ENCODE data around the gene SCARB1. TPM values are rescaled to one million over a fixed set of nuclear protein-coding genes. Genes with fewer than 3 reads are reported as not detected.
"Not testable (repeated sequence)": the region's sequence is repeated elsewhere in the genome, so short reads cannot be mapped to it uniquely, and the experiment has no call there.

SCARB1 gene
- total and polyA plus RNA-seq, 2 experiments from 2014 or later: 31.0 to 62.5 TPM

DNA sequence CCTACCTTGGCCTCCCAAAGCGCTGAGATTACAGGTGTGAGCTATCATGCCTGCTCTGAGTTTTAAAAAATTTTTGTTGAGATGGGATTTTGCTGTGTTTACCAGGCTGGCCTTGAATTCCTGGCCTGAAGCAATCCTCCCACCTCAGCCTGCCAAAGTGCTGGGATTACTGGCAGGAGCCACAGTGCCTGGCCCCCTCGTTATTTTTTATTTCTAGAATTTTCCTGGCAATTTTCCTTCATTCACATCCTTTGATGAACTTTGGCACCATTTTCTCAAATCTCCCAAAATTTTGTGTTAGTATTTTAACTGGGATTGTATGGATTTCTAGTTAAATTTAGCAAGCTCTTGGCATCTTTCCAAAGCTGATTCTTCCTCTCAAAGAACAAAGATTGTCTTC lies 24.6 kb upstream of the SCARB1 start:
- peaks cover 19% of the 10 kb centered on the region for H3K4me1 Mint-ChIP-seq

DNA sequence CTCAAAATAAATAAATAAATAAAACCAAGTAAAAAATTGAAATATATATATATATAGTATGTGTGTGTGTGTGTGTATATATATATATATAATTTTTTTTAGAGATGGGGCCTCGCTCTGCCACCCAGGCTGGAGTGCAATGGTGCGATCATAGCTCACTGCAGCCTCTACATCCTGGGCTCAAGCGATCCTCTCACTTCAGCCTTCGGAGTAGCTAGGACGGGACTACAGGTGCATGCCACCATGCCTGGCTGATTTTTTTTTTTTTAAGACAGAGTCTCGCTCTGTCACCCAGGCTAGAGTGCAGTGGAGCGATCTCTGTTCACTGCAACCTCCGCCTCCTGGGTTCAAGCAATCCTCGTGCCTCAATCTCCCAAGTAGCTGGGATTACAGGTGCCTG lies 24.1 kb upstream of the SCARB1 start:
- peaks cover 21% of the 10 kb centered on the region for H3K4me1 ChIP-seq (ENCODE audit: insufficient read depth)
- H3K9me3 Mint-ChIP-seq; H3K9me2 ChIP-seq (ENCODE audit: insufficient read depth); H3K36me3 Mint-ChIP-seq (ENCODE audit: low read depth); H3K36me3 ChIP-seq (ENCODE audit: insufficient read depth); H3K27me3 Mint-ChIP-seq (ENCODE audit: insufficient read depth, low read depth, poor library complexity); H4K20me1 ChIP-seq (replicated peaks; ENCODE audit: insufficient read depth); H3K4me3 Mint-ChIP-seq; H2AFZ ChIP-seq; H3K79me2 ChIP-seq (replicated peaks; ENCODE audit: insufficient read depth); H3K27ac ChIP-seq (ENCODE audit: low read depth); H3F3A ChIP-seq (replicated peaks; ENCODE audit: low read depth); H3K27me3 ChIP-seq (ENCODE audit: insufficient read depth); ATAC-seq; H3K4me3 ChIP-seq; DNase-seq (ENCODE audit: low spot score); H3K27ac Mint-ChIP-seq; H3K4me2 ChIP-seq: not testable (repeated sequence)
- H3K4me1 Mint-ChIP-seq: peaks cover 22% of the 10 kb centered on the region

More for the DNA sequence above, 24.6 kb upstream of the SCARB1 start:
- no peaks in the 10 kb centered on the region for H4K20me1 ChIP-seq (replicated peaks; ENCODE audit: insufficient read depth)
- Mint-ChIP-seq H3K27ac (no peak overlapping the region), H3K4me3 (no peak overlapping the region), H3K36me3 (ENCODE audit: low read depth) (no peaks in the 10 kb centered on the region), H3K27me3 (ENCODE audit: insufficient read depth, low read depth, poor library complexity) (no peaks in the 10 kb centered on the region), H3K9me3 (no peaks in the 10 kb centered on the region)
- H3K36me3 ChIP-seq (ENCODE audit: insufficient read depth): no peaks in the 10 kb centered on the region
- TF ChIP-seq, protein P1, sequence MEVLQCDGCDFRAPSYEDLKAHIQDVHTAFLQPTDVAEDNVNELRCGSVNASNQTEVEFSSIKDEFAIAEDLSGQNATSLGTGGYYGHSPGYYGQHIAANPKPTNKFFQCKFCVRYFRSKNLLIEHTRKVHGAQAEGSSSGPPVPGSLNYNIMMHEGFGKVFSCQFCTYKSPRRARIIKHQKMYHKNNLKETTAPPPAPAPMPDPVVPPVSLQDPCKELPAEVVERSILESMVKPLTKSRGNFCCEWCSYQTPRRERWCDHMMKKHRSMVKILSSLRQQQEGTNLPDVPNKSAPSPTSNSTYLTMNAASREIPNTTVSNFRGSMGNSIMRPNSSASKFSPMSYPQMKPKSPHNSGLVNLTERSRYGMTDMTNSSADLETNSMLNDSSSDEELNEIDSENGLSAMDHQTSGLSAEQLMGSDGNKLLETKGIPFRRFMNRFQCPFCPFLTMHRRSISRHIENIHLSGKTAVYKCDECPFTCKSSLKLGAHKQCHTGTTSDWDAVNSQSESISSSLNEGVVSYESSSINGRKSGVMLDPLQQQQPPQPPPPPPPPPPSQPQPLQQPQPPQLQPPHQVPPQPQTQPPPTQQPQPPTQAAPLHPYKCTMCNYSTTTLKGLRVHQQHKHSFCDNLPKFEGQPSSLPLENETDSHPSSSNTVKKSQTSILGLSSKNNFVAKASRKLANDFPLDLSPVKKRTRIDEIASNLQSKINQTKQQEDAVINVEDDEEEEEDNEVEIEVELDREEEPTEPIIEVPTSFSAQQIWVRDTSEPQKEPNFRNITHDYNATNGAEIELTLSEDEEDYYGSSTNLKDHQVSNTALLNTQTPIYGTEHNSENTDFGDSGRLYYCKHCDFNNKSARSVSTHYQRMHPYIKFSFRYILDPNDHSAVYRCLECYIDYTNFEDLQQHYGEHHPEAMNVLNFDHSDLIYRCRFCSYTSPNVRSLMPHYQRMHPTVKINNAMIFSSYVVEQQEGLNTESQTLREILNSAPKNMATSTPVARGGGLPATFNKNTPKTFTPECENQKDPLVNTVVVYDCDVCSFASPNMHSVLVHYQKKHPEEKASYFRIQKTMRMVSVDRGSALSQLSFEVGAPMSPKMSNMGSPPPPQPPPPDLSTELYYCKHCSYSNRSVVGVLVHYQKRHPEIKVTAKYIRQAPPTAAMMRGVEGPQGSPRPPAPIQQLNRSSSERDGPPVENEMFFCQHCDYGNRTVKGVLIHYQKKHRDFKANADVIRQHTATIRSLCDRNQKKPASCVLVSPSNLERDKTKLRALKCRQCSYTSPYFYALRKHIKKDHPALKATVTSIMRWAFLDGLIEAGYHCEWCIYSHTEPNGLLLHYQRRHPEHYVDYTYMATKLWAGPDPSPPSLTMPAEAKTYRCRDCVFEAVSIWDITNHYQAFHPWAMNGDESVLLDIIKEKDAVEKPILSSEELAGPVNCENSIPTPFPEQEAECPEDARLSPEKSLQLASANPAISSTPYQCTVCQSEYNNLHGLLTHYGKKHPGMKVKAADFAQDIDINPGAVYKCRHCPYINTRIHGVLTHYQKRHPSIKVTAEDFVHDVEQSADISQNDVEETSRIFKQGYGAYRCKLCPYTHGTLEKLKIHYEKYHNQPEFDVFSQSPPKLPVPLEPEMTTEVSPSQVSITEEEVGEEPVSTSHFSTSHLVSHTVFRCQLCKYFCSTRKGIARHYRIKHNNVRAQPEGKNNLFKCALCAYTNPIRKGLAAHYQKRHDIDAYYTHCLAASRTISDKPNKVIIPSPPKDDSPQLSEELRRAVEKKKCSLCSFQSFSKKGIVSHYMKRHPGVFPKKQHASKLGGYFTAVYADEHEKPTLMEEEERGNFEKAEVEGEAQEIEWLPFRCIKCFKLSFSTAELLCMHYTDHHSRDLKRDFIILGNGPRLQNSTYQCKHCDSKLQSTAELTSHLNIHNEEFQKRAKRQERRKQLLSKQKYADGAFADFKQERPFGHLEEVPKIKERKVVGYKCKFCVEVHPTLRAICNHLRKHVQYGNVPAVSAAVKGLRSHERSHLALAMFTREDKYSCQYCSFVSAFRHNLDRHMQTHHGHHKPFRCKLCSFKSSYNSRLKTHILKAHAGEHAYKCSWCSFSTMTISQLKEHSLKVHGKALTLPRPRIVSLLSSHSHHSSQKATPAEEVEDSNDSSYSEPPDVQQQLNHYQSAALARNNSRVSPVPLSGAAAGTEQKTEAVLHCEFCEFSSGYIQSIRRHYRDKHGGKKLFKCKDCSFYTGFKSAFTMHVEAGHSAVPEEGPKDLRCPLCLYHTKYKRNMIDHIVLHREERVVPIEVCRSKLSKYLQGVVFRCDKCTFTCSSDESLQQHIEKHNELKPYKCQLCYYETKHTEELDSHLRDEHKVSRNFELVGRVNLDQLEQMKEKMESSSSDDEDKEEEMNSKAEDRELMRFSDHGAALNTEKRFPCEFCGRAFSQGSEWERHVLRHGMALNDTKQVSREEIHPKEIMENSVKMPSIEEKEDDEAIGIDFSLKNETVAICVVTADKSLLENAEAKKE (CRISPR knock-in tag; IDR thresholded peaks at IDR 0.05): no peak
- no peak for TF ChIP-seq POLR2AphosphoS5 (IDR thresholded peaks at IDR 0.05; ENCODE audit: low read depth)
- no peak for TF ChIP-seq ZNF331 (CRISPR knock-in tag; IDR thresholded peaks at IDR 0.05; ENCODE audit: low read depth)
- no peak for TF ChIP-seq ZNF114 (CRISPR knock-in tag; IDR thresholded peaks at IDR 0.05)
- no peak for TF ChIP-seq EZH2phosphoT487 (IDR thresholded peaks at IDR 0.05; ENCODE audit: unreplicated experiment)
- no peak for TF ChIP-seq STAT1 (IDR thresholded peaks at IDR 0.05; ENCODE audit: unreplicated experiment)
- TF ChIP-seq, protein P2, sequence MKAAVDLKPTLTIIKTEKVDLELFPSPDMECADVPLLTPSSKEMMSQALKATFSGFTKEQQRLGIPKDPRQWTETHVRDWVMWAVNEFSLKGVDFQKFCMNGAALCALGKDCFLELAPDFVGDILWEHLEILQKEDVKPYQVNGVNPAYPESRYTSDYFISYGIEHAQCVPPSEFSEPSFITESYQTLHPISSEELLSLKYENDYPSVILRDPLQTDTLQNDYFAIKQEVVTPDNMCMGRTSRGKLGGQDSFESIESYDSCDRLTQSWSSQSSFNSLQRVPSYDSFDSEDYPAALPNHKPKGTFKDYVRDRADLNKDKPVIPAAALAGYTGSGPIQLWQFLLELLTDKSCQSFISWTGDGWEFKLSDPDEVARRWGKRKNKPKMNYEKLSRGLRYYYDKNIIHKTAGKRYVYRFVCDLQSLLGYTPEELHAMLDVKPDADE (IDR thresholded peaks at IDR 0.05): no peak
- TF ChIP-seq EZH2 (IDR thresholded peaks at IDR 0.05; ENCODE audit: low read depth, unreplicated experiment): no peak
- no peak overlapping the region for H3K4me3 ChIP-seq
- H3K27me3 ChIP-seq (ENCODE audit: insufficient read depth): no peaks in the 10 kb centered on the region
- 0 out of 2 replicates have a peak, but pooled peaks cover 4% of the 10 kb centered on the region for H3F3A ChIP-seq (replicated peaks; ENCODE audit: low read depth)
- no peaks in the 10 kb centered on the region for H3K9me2 ChIP-seq (ENCODE audit: insufficient read depth)
- no peak overlapping the region for H3K27ac ChIP-seq (ENCODE audit: low read depth)
- no peak for DNase-seq (ENCODE audit: low spot score)
- no peak overlapping the region for H3K4me2 ChIP-seq
- peaks cover 20% of the 10 kb centered on the region for H3K4me1 ChIP-seq (ENCODE audit: insufficient read depth)
- ATAC-seq: no peak
- no peak overlapping the region; the same call in 1 of the 2 replicates for H2AFZ ChIP-seq
- no peaks in the 10 kb centered on the region for H3K79me2 ChIP-seq (replicated peaks; ENCODE audit: insufficient read depth)

All from GM23338 (cell line).